NT2/D1 (cell line): Measurements from ENCODE around the gene CAMK1D.

ENCODE experiments used
- YY1 ChIP-seq: IDR thresholded peaks from 2 replicates; pipeline ENCODE4 v1.6.1; 2011; ENCODE audit not compliant: insufficient read length, insufficient read depth
- ZNF274 ChIP-seq: IDR thresholded peaks from 2 replicates; pipeline ENCODE4 v1.6.1; 2011; ENCODE audit warnings: mild to moderate bottlenecking, low read depth, low read length

GRCh38 chr10:12873172-12873571 lies 523.8 kb downstream of the CAMK1D start:
- no peak for TF ChIP-seq YY1
- no peak for TF ChIP-seq ZNF274
